BJ (cell line): ENCODE data around the gene HSD11B1. TPM values are rescaled to one million over a fixed set of nuclear protein-coding genes. Genes with fewer than 3 reads are reported as not detected.

Experiments
- CTCF ChIA-PET: fragments of 350-600 bp; formaldehyde crosslinking; extraction: SDS; loops from one replicate; lab custom pipeline; 2021; ENCODE audit warnings: antibody characterized with exemption, inconsistent platforms; lab: Yijun Ruan, JAX
- POLR2A ChIA-PET: fragments of 300-600 bp; sonication (Branson Sonifier 250); formaldehyde crosslinking; extraction: SDS; loops from one replicate; lab custom pipeline; 2021; ENCODE audit warnings: antibody characterized with exemption; lab: Charles Lee
- DNase-seq: peaks from one replicate; pipeline ENCODE4 v3.0.0-alpha.2; 2011; ENCODE audit warnings: low read depth
- H3K27me3 ChIP-seq: 2 replicates; pipeline ENCODE4 v1.6.0; 2011; ENCODE audit warnings: low read length; ENCODE audit not compliant: control insufficient read depth, insufficient read depth
- H3K36me3 ChIP-seq: 2 replicates; pipeline ENCODE4 v1.5.1; 2011; ENCODE audit warnings: low read length; ENCODE audit not compliant: control insufficient read depth, insufficient read depth
- H3K4me3 ChIP-seq: 2 replicates; pipeline ENCODE4 v1.5.1; 2011; ENCODE audit warnings: low read depth, mild to moderate bottlenecking, control low read depth, low read length
- CTCF ChIP-seq: IDR thresholded peaks from 2 replicates; pipeline ENCODE4 v1.5.1; 2011; ENCODE audit warnings: low read depth, mild to moderate bottlenecking, control low read depth, inconsistent platforms, low read length, moderate library complexity; ENCODE audit not compliant: insufficient read depth
- polyA plus RNA-seq: library from polyadenylated mRNA; depleted of rRNA; stranded (reverse); fragments of >200 nt; gene quantifications from 2 replicates; pipeline ENCODE4 v1.2.3, GENCODE V29; 2011

HSD11B1 gene
- polyA plus RNA-seq, 1 experiment = 0.15 TPM

- CTCF ChIA-PET = no interaction called here
Measured at GRCh38 chr1:209752890-209753289, 48.2 kb downstream of the HSD11B1 start.

GRCh38 chr1:209755256-209755655 is 50.6 kb downstream of the HSD11B1 start:
- POLR2A ChIA-PET = no interaction called here

More at GRCh38 chr1:209752890-209753289, 48.2 kb downstream of the HSD11B1 start:
- Histone ChIP-seq H3K36me3 (no peaks in the 10 kb centered on the region), H3K4me3 (no peak overlapping the region), H3K27me3 (peaks cover 2% of the 10 kb centered on the region; the same call in 1 of the 2 replicates)
- POLR2A ChIA-PET = no interaction called here
- no peak for DNase-seq
- TF ChIP-seq CTCF = no peak

GRCh38 chr1:209755926-209756614 is 51.4 kb downstream of the HSD11B1 start, which contains the start of gene TRAF3IP3:
TSS of gene TRAF3IP3 (plus strand) at chr1:209756053. CDS start at chr1:209760040, 3,987 bp downstream.
- ChIA-PET POLR2A (no interaction called here), CTCF (interaction anchor here (3.3 kb wide), 1 partner anchor 8 kb away, joined by 11 read pairs; no protein-coding TSS in a partner anchor)
- TF ChIP-seq CTCF = no peak
- Histone ChIP-seq H3K27me3 (peaks cover 2% of the 10 kb centered on the region; the same call in 1 of the 2 replicates), H3K36me3 (no peaks in the 10 kb centered on the region), H3K4me3 (no peak within 1 kb of the TSS)
- no peak for DNase-seq

More at GRCh38 chr1:209755256-209755655, 50.6 kb downstream of the HSD11B1 start:
- peaks cover 2% of the 10 kb centered on the region; the same call in 1 of the 2 replicates for H3K27me3 ChIP-seq
- no peaks in the 10 kb centered on the region for H3K36me3 ChIP-seq
- H3K4me3 ChIP-seq = no peak overlapping the region
- no peak for TF ChIP-seq CTCF
- CTCF ChIA-PET = interaction anchor here (0.6 to 1.4 kb wide), 3 partner anchors 50 to 442 kb away, joined by 3 to 5 read pairs (median 3); no protein-coding TSS in a partner anchor
- DNase-seq = no peak

GRCh38 chr1:209756615-209757445 is 52.2 kb downstream of the HSD11B1 start:
- CTCF ChIA-PET = interaction anchor here (1.3 to 3.3 kb wide), 2 partner anchors 8 to 30 kb away, joined by 3 to 11 read pairs; no protein-coding TSS in a partner anchor
- H3K36me3 ChIP-seq = no peaks in the 10 kb centered on the region
- TF ChIP-seq CTCF = no peak
- POLR2A ChIA-PET = no interaction called here
- DNase-seq = no peak
- H3K4me3 ChIP-seq = no peak overlapping the region
- H3K27me3 ChIP-seq = peaks cover 2% of the 10 kb centered on the region; the same call in 1 of the 2 replicates
